HepG2 (cell line): ENCODE data around the gene MGAT5. TPM values are rescaled to one million over a fixed set of nuclear protein-coding genes. Genes with fewer than 3 reads are reported as not detected.
A peak's percentile ranks its signal among the peaks of the same experiment; 100 is the strongest.

ENCODE experiments used
- ATAC-seq: fragments of 200-7000 bp; cut with Tn5 transposase; 3 replicates; pipeline ENCODE4 v1.9.1; 2020; ENCODE audit warnings: mild to moderate bottlenecking, moderate library complexity
- BruUV-seq: library from RNA; stranded (reverse); fragments of 400-500 nt; replicated peaks from 2 replicates; lab custom pipeline; 2021; lab: Mats Ljungman, UMichigan
- CTCF ChIA-PET: fragments of 300-600 bp; formaldehyde crosslinking; extraction: SDS; loops from one replicate; lab custom pipeline; 2021; ENCODE audit warnings: low total read pairs, inconsistent platforms, low intra/inter-chr PET ratio; lab: Yijun Ruan, JAX
- POLR2A ChIA-PET: fragments of 350-600 bp; sonication (Branson Sonifier 250); formaldehyde crosslinking; loops from one replicate; lab custom pipeline; 2020; ENCODE audit warnings: antibody characterized with exemption, inconsistent platforms; lab: Yijun Ruan, JAX
- DNase-seq: peaks from one replicate; pipeline ENCODE4 v3.0.0-alpha.2; 2015; ENCODE audit warnings: low spot score
- FAIRE-seq: peaks from 3 replicates; lab custom pipeline; 2011; peaks lifted over from hg19 to GRCh38; lab: Jason Lieb, UNC
- H2AFZ ChIP-seq: one replicate; pipeline ENCODE4 v1.6.1; 2011; ENCODE audit warnings: low read length, inconsistent platforms
- H3K27ac ChIP-seq: fragments of 300-600 bp; 3 replicates; pipeline ENCODE4 v1.8.0; 2011; ENCODE audit warnings: mixed run types, mild to moderate bottlenecking, mixed read lengths, low read length, inconsistent platforms; ENCODE audit not compliant: insufficient read depth; ENCODE audit errors: extremely low read length
- H3K27me3 ChIP-seq, 2 experiments: fragments of 200-600 bp in 1 of 2; 2 replicates in 1 of 2; 3 replicates in 1 of 2; pipeline versions ENCODE4 v1.6.0 to v1.8.0; 2011; ENCODE audit warnings: low read length in 2 of 2, mild to moderate bottlenecking in 2 of 2, moderate library complexity in 2 of 2, inconsistent platforms in 1 of 2; ENCODE audit not compliant: insufficient read depth in 2 of 2, control insufficient read depth in 1 of 2
- H3K36me3 ChIP-seq, 2 experiments: fragments of 200-600 bp in 1 of 2; replicated peaks in 1 of 2; 2 replicates in 1 of 2; 3 replicates in 1 of 2; pipeline versions ENCODE4 v1.5.1 to v1.8.0; 2011; ENCODE audit warnings: low read length in 2 of 2, inconsistent platforms in 1 of 2; ENCODE audit not compliant: insufficient read depth in 2 of 2, control insufficient read depth in 1 of 2
- H3K4me1 ChIP-seq: 2 replicates; pipeline ENCODE4 v1.5.1; 2012; ENCODE audit warnings: low read length, inconsistent platforms; ENCODE audit not compliant: insufficient read depth
- H3K4me2 ChIP-seq: 2 replicates; pipeline ENCODE4 v1.6.0; 2011; ENCODE audit warnings: low read depth, low read length, inconsistent platforms
- H3K4me3 ChIP-seq, 3 experiments: fragments of 200-600 bp in 1 of 3; sonication (generic), shearing (Covaris generic) in 1 of 3; replicated peaks in 1 of 3; 2 replicates each; pipeline ENCODE4 v1.5.1; 2011 to 2016; ENCODE audit warnings: low read length in 3 of 3, inconsistent platforms in 2 of 3, low read depth in 2 of 3, mild to moderate bottlenecking in 2 of 3, control low read depth in 1 of 3, mixed read lengths in 1 of 3; ENCODE audit not compliant: insufficient read depth in 1 of 3
- H3K79me2 ChIP-seq: one replicate; pipeline ENCODE4 v1.6.1; 2011; ENCODE audit warnings: low read length, inconsistent platforms; ENCODE audit not compliant: insufficient read depth
- H3K9ac ChIP-seq: 2 replicates; pipeline ENCODE4 v1.6.0; 2011; ENCODE audit warnings: mild to moderate bottlenecking, low read depth, low read length, inconsistent platforms; ENCODE audit not compliant: insufficient read depth
- H3K9me3 ChIP-seq: 2 replicates; pipeline ENCODE4 v1.5.1; 2012; ENCODE audit warnings: mild to moderate bottlenecking, low read length
- H4K20me1 ChIP-seq: 2 replicates; pipeline ENCODE4 v1.6.0; 2011; ENCODE audit warnings: inconsistent platforms, mild to moderate bottlenecking, low read length, moderate library complexity; ENCODE audit not compliant: insufficient read depth
- ARID2 ChIP-seq: sonication (generic); formaldehyde crosslinking; IDR thresholded peaks from 2 replicates; pipeline ENCODE4 v1.8.1; 2022; ENCODE audit warnings: mild to moderate bottlenecking, missing genetic modification reagents, borderline replicate concordance
- ARNT2 ChIP-seq: sonication (generic); formaldehyde crosslinking; IDR thresholded peaks from 2 replicates; pipeline ENCODE4 v1.8.0; 2022; ENCODE audit warnings: mild to moderate bottlenecking, low read depth, missing genetic modification reagents, moderate library complexity
- HMG20A ChIP-seq: IDR thresholded peaks from 2 replicates; pipeline ENCODE4 v1.6.1; 2016; ENCODE audit warnings: borderline replicate concordance
- HNRNPLL ChIP-seq: fragments of 200-400 bp; formaldehyde crosslinking; IDR thresholded peaks from 2 replicates; pipeline ENCODE4 v1.6.1; 2017; ENCODE audit warnings: mild to moderate bottlenecking, low read depth, low read length; ENCODE audit not compliant: poor library complexity, severe bottlenecking
- HOXA9 ChIP-seq: sonication (generic); formaldehyde crosslinking; IDR thresholded peaks from 2 replicates; pipeline ENCODE4 v1.8.1; 2022; ENCODE audit warnings: missing genetic modification reagents, mild to moderate bottlenecking, moderate library complexity, borderline replicate concordance
- WGBS: methylation state at CpG from one replicate; pipeline ENCODE4 v1.1.6; 2017; ENCODE audit warnings: low lambda C conversion rate; 5-methylcytosine and 5-hydroxymethylcytosine counted together
- in situ Hi-C: cut with HindIII; loops from 2 replicates; pipeline ENCODE4 v1.10.0; 2017; ENCODE audit warnings: low pct_unique_long_range_greater_than_20kb; ENCODE audit not compliant: extremely low pct_ligation_motif_present
- intact Hi-C: fragments of 100-400 bp; cut with micrococcal nuclease; formaldehyde crosslinking; loops from one replicate; pipeline ENCODE4 v1.10.0; 2022; ENCODE audit not compliant: unreplicated experiment
- polyA plus RNA-seq, 8 experiments: library from polyadenylated mRNA; depleted of rRNA in 3 of 8; stranded (reverse) in 7 of 8; unstranded in 1 of 8; fragments of >200 nt; fragmentation: Illumina TruSeq in 4 of 8; extraction: Trizol in 4 of 8; gene quantifications; 2 replicates each; pipeline versions ENCODE4 v1.2.1 to v1.2.3, GENCODE V29; 2011 to 2016; ENCODE audit warnings: low read depth in 4 of 8, missing spikeins in 1 of 8, mixed read lengths in 1 of 8; ENCODE audit not compliant: insufficient read depth in 1 of 8
- total RNA-seq, 5 experiments: library from RNA; depleted of rRNA; stranded (reverse); fragments of >200 nt; fragmentation: Illumina TruSeq; extraction: Trizol; gene quantifications; 2 replicates each; pipeline ENCODE4 v1.2.3, GENCODE V29; 2016; ENCODE audit warnings: low read depth in 1 of 5
- TF ChIP-seq, protein P1 (sequence below): sonication (generic); formaldehyde crosslinking; IDR thresholded peaks from 2 replicates; pipeline ENCODE4 v1.9.0; 2021; ENCODE audit warnings: missing genetic modification reagents, borderline replicate concordance
- TF ChIP-seq, protein P2 (sequence below): sonication (generic); formaldehyde crosslinking; IDR thresholded peaks from 2 replicates; pipeline ENCODE4; 2020; ENCODE audit warnings: missing genetic modification reagents, mild to moderate bottlenecking, borderline replicate concordance
- TF ChIP-seq, protein P3 (sequence below): sonication (generic); formaldehyde crosslinking; IDR thresholded peaks from 2 replicates; pipeline ENCODE4 v1.5.0; 2020; ENCODE audit warnings: mild to moderate bottlenecking, missing genetic modification reagents

MGAT5 gene
- total and polyA plus RNA-seq, 2 of the 13 experiments (the other 11 are each of a cell fraction or from before 2014, with no cell fraction given) = 33.1 to 60.2 TPM

DNA sequence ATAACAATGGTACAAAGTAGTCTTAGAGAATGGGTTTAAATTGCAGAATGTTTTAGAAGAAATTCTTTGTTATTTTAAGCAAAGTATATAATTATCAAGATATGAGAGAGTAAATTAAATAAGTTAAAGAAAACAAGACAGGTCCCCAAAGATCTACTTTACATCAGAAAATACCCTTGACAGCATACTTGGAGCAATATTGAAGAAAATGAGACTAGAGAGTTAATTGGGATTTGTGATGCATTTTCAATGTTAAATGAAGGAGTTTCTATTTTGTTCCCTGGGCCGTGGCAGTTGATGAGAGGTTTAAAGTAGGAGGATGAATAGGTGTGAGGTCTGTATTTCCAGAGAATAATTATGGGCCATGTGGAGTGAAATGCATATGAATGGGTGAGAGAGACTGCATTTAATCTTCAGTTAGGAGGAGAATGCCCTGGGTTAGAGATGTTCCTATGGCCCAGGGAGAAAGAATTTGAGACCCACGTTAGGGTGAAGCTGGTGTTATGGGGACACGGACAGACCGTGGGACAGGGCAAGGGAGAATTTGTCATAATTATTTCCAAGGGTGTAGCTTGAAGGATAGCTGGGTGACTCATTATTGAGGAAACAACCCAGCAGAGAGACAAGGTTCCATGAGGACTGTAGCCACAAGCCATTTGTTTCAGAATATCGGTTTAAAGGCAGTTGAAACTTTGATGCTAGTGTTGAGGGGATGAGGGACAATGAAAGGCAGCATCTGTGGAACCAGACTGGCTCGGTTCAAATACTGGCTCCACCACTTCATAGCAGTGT lies 22.7 kb downstream of the MGAT5 start:
- Histone ChIP-seq H3K27me3 (no peaks in the 10 kb centered on the region), H3K4me1 (no peaks in the 10 kb centered on the region), H3K9ac (no peak overlapping the region), H4K20me1 (no peaks in the 10 kb centered on the region), H2AFZ (no peak overlapping the region), H3K4me2 (no peak overlapping the region), H3K36me3 (peaks cover 10 to 35% of the 10 kb centered on the region in 2 experiments), H3K79me2 (no peaks in the 10 kb centered on the region), H3K27ac (no peak overlapping the region), H3K4me3 (no peak overlapping the region), H3K9me3 (no peaks in the 10 kb centered on the region)
- FAIRE-seq (no peak), DNase-seq (no peak), ATAC-seq (no peak)
- TF ChIP-seq HNRNPLL (no peak), ARNT2 (CRISPR knock-in tag) (no peak), HMG20A (CRISPR knock-in tag) (no peak), HOXA9 (no peak)
- TF ChIP-seq, protein P1, sequence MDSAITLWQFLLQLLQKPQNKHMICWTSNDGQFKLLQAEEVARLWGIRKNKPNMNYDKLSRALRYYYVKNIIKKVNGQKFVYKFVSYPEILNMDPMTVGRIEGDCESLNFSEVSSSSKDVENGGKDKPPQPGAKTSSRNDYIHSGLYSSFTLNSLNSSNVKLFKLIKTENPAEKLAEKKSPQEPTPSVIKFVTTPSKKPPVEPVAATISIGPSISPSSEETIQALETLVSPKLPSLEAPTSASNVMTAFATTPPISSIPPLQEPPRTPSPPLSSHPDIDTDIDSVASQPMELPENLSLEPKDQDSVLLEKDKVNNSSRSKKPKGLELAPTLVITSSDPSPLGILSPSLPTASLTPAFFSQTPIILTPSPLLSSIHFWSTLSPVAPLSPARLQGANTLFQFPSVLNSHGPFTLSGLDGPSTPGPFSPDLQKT (CRISPR knock-in tag) = no peak
- in situ Hi-C loops = no loop called here
- intact Hi-C loops = no loop called here
- TSS peak; percentile 8 for BruUV-seq
- WGBS = 94% methylated on average over 6 of the region's 6 CpGs
- POLR2A ChIA-PET = no interaction called here
- CTCF ChIA-PET = no interaction called here

DNA sequence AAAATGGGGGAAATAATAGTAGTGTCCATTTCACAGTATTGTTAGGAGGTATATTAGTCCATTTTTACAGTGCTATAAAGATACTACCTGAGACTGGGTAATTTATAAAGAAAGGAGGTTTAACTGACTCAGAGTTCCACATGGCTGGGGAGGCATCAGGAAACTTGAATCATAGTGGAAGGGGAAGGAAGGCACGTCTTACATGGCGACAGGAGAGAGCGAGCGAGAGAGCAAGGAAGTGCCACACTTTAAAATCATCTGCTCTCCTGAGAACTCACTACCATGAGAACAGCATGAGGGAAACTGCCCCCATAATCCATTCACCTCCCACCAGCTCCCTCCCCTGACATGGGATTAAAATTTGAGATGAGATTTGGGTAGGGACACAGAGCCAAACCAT lies 23.4 kb downstream of the MGAT5 start:
- in situ Hi-C loops = no loop called here
- FAIRE-seq (no peak), ATAC-seq (no peak), DNase-seq (no peak)
- BruUV-seq = no TSS peak
- CTCF ChIA-PET = no interaction called here
- POLR2A ChIA-PET = no interaction called here
- no peaks in the 10 kb centered on the region for H3K79me2 ChIP-seq
- H2AFZ ChIP-seq = no peak overlapping the region
- intact Hi-C loops = no loop called here
- H3K4me3 ChIP-seq = no peak overlapping the region
- no peaks in the 10 kb centered on the region for H3K27me3 ChIP-seq
- whole genome bisulfite sequencing = 96% methylated on average over 4 of the region's 4 CpGs
- H3K9me3 ChIP-seq = no peaks in the 10 kb centered on the region
- no peak overlapping the region for H3K4me2 ChIP-seq
- H3K27ac ChIP-seq = no peak overlapping the region
- no peaks in the 10 kb centered on the region for H4K20me1 ChIP-seq
- peaks cover 10 to 29% of the 10 kb centered on the region in 2 experiments for H3K36me3 ChIP-seq
- H3K4me1 ChIP-seq = no peaks in the 10 kb centered on the region
- H3K9ac ChIP-seq = no peak overlapping the region
- TF ChIP-seq, protein P2, sequence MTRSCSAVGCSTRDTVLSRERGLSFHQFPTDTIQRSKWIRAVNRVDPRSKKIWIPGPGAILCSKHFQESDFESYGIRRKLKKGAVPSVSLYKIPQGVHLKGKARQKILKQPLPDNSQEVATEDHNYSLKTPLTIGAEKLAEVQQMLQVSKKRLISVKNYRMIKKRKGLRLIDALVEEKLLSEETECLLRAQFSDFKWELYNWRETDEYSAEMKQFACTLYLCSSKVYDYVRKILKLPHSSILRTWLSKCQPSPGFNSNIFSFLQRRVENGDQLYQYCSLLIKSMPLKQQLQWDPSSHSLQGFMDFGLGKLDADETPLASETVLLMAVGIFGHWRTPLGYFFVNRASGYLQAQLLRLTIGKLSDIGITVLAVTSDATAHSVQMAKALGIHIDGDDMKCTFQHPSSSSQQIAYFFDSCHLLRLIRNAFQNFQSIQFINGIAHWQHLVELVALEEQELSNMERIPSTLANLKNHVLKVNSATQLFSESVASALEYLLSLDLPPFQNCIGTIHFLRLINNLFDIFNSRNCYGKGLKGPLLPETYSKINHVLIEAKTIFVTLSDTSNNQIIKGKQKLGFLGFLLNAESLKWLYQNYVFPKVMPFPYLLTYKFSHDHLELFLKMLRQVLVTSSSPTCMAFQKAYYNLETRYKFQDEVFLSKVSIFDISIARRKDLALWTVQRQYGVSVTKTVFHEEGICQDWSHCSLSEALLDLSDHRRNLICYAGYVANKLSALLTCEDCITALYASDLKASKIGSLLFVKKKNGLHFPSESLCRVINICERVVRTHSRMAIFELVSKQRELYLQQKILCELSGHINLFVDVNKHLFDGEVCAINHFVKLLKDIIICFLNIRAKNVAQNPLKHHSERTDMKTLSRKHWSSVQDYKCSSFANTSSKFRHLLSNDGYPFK (CRISPR knock-in tag) = no peak
- TF ChIP-seq, protein P3, sequence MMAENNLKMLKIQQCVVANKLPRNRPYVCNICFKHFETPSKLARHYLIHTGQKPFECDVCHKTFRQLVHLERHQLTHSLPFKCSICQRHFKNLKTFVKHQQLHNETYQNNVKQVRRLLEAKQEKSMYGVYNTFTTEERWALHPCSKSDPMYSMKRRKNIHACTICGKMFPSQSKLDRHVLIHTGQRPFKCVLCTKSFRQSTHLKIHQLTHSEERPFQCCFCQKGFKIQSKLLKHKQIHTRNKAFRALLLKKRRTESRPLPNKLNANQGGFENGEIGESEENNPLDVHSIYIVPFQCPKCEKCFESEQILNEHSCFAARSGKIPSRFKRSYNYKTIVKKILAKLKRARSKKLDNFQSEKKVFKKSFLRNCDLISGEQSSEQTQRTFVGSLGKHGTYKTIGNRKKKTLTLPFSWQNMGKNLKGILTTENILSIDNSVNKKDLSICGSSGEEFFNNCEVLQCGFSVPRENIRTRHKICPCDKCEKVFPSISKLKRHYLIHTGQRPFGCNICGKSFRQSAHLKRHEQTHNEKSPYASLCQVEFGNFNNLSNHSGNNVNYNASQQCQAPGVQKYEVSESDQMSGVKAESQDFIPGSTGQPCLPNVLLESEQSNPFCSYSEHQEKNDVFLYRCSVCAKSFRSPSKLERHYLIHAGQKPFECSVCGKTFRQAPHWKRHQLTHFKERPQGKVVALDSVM = no peak
- no peak for TF ChIP-seq ARID2
